ENCODE results near the gene CCDC85B. TPM values are rescaled to one million over a fixed set of nuclear protein-coding genes. Genes with fewer than 3 reads are reported as not detected.

The CCDC85B gene
- polyA plus RNA-seq, 1 donor from 2014 or later: 28.5 TPM

- Histone ChIP-seq H3K9me2 (ENCODE audit: insufficient read depth, low read length) (no peaks in the 10 kb centered on the region), H3K9me3 (ENCODE audit: low read length) (no peaks in the 10 kb centered on the region), H3K79me2 (replicated peaks; ENCODE audit: insufficient read depth, low read length) (no peaks in the 10 kb centered on the region), H3K4me2 (ENCODE audit: low read length) (no peak overlapping the region), H3K27ac (ENCODE audit: low read length) (no peak overlapping the region), H4K20me1 (ENCODE audit: insufficient read depth) (no peaks in the 10 kb centered on the region), H3F3A (ENCODE audit: insufficient read depth, low read length, poor library complexity, severe bottlenecking) (no peaks in the 10 kb centered on the region), H3K4me3 (ENCODE audit: low read length) (no peak overlapping the region), H3K9ac (ENCODE audit: low read length) (no peak overlapping the region), H3K36me3 (ENCODE audit: insufficient read depth, low read length) (no peaks in the 10 kb centered on the region), H3K27me3 (ENCODE audit: insufficient read depth, low read depth, low read length) (no peaks in the 10 kb centered on the region), H2AFZ (ENCODE audit: low read depth, low read length) (no peak overlapping the region)
- TF ChIP-seq MXI1 (conservative IDR thresholded peaks at IDR 0.05; ENCODE audit: poor library complexity, severe bottlenecking) (no peak), POLR2AphosphoS5 (IDR thresholded peaks at IDR 0.05) (no peak), RAD21 (conservative IDR thresholded peaks at IDR 0.05) (no peak), EZH2 (IDR thresholded peaks at IDR 0.05; ENCODE audit: borderline replicate concordance, insufficient read depth, low read length, poor library complexity, severe bottlenecking) (no peak), REST (IDR thresholded peaks at IDR 0.05; ENCODE audit: borderline replicate concordance) (no peak), CTCF (IDR thresholded peaks at IDR 0.05; ENCODE audit: poor library complexity, severe bottlenecking) (no peak), EP300 (conservative IDR thresholded peaks at IDR 0.05; ENCODE audit: poor library complexity, severe bottlenecking) (no peak), TAF1 (IDR thresholded peaks at IDR 0.05; ENCODE audit: low read depth) (no peak), SMC3 (conservative IDR thresholded peaks at IDR 0.05; ENCODE audit: poor library complexity) (no peak)
These were observed 42.1 kb downstream of the CCDC85B start for GRCh38 chr11:65932558-65932919.

GRCh38 chr11:65934014-65934413 lies 43.5 kb downstream of the CCDC85B start:
- TF ChIP-seq EP300 (conservative IDR thresholded peaks at IDR 0.05; ENCODE audit: poor library complexity, severe bottlenecking): no peak
- no peak for TF ChIP-seq MXI1 (conservative IDR thresholded peaks at IDR 0.05; ENCODE audit: poor library complexity, severe bottlenecking)
- TF ChIP-seq EZH2 (IDR thresholded peaks at IDR 0.05; ENCODE audit: borderline replicate concordance, insufficient read depth, low read length, poor library complexity, severe bottlenecking): no peak
- no peak for TF ChIP-seq SMC3 (conservative IDR thresholded peaks at IDR 0.05; ENCODE audit: poor library complexity)
- no peak for TF ChIP-seq CTCF (IDR thresholded peaks at IDR 0.05; ENCODE audit: poor library complexity, severe bottlenecking)
- TF ChIP-seq POLR2AphosphoS5 (IDR thresholded peaks at IDR 0.05): no peak
- TF ChIP-seq TAF1 (IDR thresholded peaks at IDR 0.05; ENCODE audit: low read depth): no peak
- no peak for TF ChIP-seq REST (IDR thresholded peaks at IDR 0.05; ENCODE audit: borderline replicate concordance)
- no peak for TF ChIP-seq RAD21 (conservative IDR thresholded peaks at IDR 0.05)
- no peaks in the 10 kb centered on the region for H3K27me3 ChIP-seq (ENCODE audit: insufficient read depth, low read depth, low read length)
- no peaks in the 10 kb centered on the region for H3F3A ChIP-seq (ENCODE audit: insufficient read depth, low read length, poor library complexity, severe bottlenecking)
- no peak overlapping the region for H3K4me3 ChIP-seq (ENCODE audit: low read length)
- H3K9ac ChIP-seq (ENCODE audit: low read length): no peak overlapping the region
- H3K36me3 ChIP-seq (ENCODE audit: insufficient read depth, low read length): no peaks in the 10 kb centered on the region
- H3K9me2 ChIP-seq (ENCODE audit: insufficient read depth, low read length): no peaks in the 10 kb centered on the region
- no peaks in the 10 kb centered on the region for H4K20me1 ChIP-seq (ENCODE audit: insufficient read depth)
- H3K27ac ChIP-seq (ENCODE audit: low read length): no peak overlapping the region
- H3K4me2 ChIP-seq (ENCODE audit: low read length): no peak overlapping the region
- no peak overlapping the region for H2AFZ ChIP-seq (ENCODE audit: low read depth, low read length)
- no peaks in the 10 kb centered on the region for H3K79me2 ChIP-seq (replicated peaks; ENCODE audit: insufficient read depth, low read length)
- H3K9me3 ChIP-seq (ENCODE audit: low read length): no peaks in the 10 kb centered on the region

Data from neural cell (in vitro differentiated cells).